ENCODE measurements around the gene PLA2G5.
"Not testable (repeated sequence)": the region's sequence is repeated elsewhere in the genome, so short reads cannot be mapped to it uniquely, and the experiment has no call there.

PLA2G5 gene, protein sequence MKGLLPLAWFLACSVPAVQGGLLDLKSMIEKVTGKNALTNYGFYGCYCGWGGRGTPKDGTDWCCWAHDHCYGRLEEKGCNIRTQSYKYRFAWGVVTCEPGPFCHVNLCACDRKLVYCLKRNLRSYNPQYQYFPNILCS

DNA sequence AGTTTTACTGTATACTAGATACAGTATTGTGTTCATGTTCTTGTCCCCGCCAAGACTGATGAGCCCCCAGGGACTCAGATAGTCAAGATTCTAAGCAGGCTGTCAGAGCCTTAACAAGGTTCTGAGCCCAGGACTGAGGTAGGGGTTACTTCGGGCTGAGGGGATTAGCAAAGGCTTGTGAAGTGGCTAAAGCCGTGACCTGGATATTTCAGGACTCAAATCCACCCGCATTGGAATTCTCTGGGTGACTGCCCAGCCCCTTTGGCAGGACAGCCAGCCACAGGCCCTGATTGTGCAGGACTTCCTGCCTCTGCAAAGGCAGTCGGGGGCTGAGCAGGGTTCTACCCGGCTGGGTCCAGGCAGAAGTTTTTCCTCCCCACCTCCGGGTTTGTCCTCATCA lies at the start of gene PLA2G5:
Gene PLA2G5 (plus strand): TSS at position 321 of the 400 bp plus-strand sequence. CDS start 14,637 bp downstream, outside the sequence.
- Histone ChIP-seq H3K4me3 (ENCODE audit: low read depth in 1 of 2, low read length in 2 of 2) (no peak within 1 kb of the TSS), H3K36me3 (ENCODE audit: control insufficient read depth in 1 of 2, insufficient read depth in 2 of 2, low read length in 2 of 2) (no peaks in the 10 kb centered on the region), H3K4me1 (ENCODE audit: control insufficient read depth in 1 of 2, insufficient read depth in 2 of 2, low read length in 2 of 2) (no peaks in the 10 kb centered on the region)

GRCh38 chr1:20028125-20028524 lies 41.9 kb upstream of the PLA2G5 start:
- Histone ChIP-seq H3K27ac (ENCODE audit: low read depth, low read length) (no peak overlapping the region), H3K9ac (ENCODE audit: low read depth in 1 of 2, low read length in 2 of 2) (no peak overlapping the region), H3K4me3 (ENCODE audit: low read depth in 1 of 2, low read length in 2 of 2) (no peak overlapping the region), H3K27me3 (ENCODE audit: control insufficient read depth in 1 of 2, insufficient read depth in 2 of 2, low read length in 2 of 2) (peaks cover 0 to 3% of the 10 kb centered on the region in 2 donors), H3K4me1 (ENCODE audit: control insufficient read depth in 1 of 2, insufficient read depth in 2 of 2, low read length in 2 of 2) (no peaks in the 10 kb centered on the region), H3K9me3 (ENCODE audit: control insufficient read depth in 1 of 2, low read length in 2 of 2) (no peaks in the 10 kb centered on the region), H3K36me3 (ENCODE audit: control insufficient read depth in 1 of 2, insufficient read depth in 2 of 2, low read length in 2 of 2) (no peaks in the 10 kb centered on the region)

More for the DNA sequence above, at the start of gene PLA2G5:
- no peak within 1 kb of the TSS for H3K9ac ChIP-seq (ENCODE audit: low read depth in 1 of 2, low read length in 2 of 2)
- H3K27me3 ChIP-seq (ENCODE audit: control insufficient read depth in 1 of 2, insufficient read depth in 2 of 2, low read length in 2 of 2) = peaks cover 0 to 6% of the 10 kb centered on the region in 2 donors
- H3K27ac ChIP-seq (ENCODE audit: low read depth, low read length) = no peak within 1 kb of the TSS
- no peaks in the 10 kb centered on the region for H3K9me3 ChIP-seq (ENCODE audit: control insufficient read depth in 1 of 2, low read length in 2 of 2)

DNA sequence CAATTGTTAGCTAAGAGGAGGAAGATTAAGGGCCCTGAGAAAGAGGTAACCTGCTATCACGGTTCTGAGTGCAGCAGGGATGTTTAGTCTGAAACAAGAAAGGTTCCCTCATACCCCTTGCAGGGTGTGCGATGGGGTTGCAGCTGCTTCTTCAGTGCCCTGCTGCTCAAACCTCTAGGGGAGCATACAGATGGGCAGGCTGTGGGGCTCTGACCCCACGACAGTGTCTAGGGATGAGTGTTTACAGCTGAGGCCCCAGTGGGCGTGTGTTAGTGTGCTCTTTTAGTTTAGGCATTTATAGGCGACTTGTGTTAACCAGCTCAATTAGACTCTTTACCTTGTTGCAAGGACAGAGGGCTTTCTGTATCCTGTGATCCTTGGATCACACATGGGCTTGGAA lies 41.3 kb upstream of the PLA2G5 start:
- Histone ChIP-seq H3K9me3 (ENCODE audit: control insufficient read depth in 1 of 2, low read length in 2 of 2) (no peaks in the 10 kb centered on the region), H3K9ac (ENCODE audit: low read depth in 1 of 2, low read length in 2 of 2) (no peak overlapping the region), H3K4me3 (ENCODE audit: low read depth in 1 of 2, low read length in 2 of 2) (no peak overlapping the region), H3K27me3 (ENCODE audit: control insufficient read depth in 1 of 2, insufficient read depth in 2 of 2, low read length in 2 of 2) (peaks cover 0 to 3% of the 10 kb centered on the region in 2 donors), H3K36me3 (ENCODE audit: control insufficient read depth in 1 of 2, insufficient read depth in 2 of 2, low read length in 2 of 2) (no peaks in the 10 kb centered on the region), H3K4me1 (ENCODE audit: control insufficient read depth in 1 of 2, insufficient read depth in 2 of 2, low read length in 2 of 2) (no peaks in the 10 kb centered on the region), H3K27ac (ENCODE audit: low read depth, low read length) (no peak overlapping the region)

- Histone ChIP-seq H3K9me3 (ENCODE audit: control insufficient read depth in 1 of 2, low read length in 2 of 2) (no peaks in the 10 kb centered on the region), H3K36me3 (ENCODE audit: control insufficient read depth in 1 of 2, insufficient read depth in 2 of 2, low read length in 2 of 2) (no peaks in the 10 kb centered on the region), H3K27me3 (ENCODE audit: control insufficient read depth in 1 of 2, insufficient read depth in 2 of 2, low read length in 2 of 2) (peaks cover 0 to 3% of the 10 kb centered on the region in 2 donors), H3K9ac (ENCODE audit: low read depth in 1 of 2, low read length in 2 of 2) (no peak overlapping the region), H3K4me1 (ENCODE audit: control insufficient read depth in 1 of 2, insufficient read depth in 2 of 2, low read length in 2 of 2) (no peaks in the 10 kb centered on the region), H3K27ac (ENCODE audit: low read depth, low read length) (no peak overlapping the region), H3K4me3 (ENCODE audit: low read depth in 1 of 2, low read length in 2 of 2) (no peak overlapping the region)
Measured at GRCh38 chr1:20029178-20029912, 40.6 kb upstream of the PLA2G5 start.

DNA sequence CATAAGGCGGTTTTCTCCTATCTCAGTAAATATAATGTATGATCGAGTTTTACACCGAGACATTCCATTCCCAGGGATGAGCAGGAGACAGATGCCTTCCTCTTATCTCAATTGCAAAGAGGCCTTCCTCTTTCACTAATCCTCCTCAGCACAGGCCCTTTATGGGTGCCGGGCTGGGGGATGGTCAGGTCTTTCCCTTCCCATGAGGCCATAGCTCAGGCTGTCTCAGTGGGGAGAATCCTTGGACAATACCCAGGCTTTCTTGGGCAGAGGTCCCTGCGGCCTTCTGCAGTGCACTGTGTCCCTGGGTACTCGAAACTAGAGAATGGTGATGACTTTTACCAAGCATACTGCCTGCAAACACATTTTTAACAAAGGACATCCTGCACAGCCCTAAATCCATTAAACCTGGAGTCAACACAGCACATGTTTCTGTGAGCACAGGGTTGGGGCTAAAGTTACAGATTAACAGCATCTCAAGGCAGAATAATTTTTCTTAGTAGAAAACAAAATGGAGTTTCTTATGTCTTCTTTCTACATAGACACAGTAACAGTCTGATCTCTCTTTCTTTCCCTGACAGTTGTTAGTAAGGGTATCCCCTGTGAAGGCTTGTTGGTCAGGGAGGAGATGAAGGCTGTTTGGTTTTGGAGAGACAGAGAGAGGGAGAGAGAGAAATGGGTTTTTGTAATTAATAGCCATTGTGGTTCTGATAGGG lies 39.4 kb upstream of the PLA2G5 start:
- H3K27ac ChIP-seq (ENCODE audit: low read depth, low read length); H3K4me1 ChIP-seq (ENCODE audit: control insufficient read depth in 1 of 2, insufficient read depth in 2 of 2, low read length in 2 of 2): not testable (repeated sequence)

DNA sequence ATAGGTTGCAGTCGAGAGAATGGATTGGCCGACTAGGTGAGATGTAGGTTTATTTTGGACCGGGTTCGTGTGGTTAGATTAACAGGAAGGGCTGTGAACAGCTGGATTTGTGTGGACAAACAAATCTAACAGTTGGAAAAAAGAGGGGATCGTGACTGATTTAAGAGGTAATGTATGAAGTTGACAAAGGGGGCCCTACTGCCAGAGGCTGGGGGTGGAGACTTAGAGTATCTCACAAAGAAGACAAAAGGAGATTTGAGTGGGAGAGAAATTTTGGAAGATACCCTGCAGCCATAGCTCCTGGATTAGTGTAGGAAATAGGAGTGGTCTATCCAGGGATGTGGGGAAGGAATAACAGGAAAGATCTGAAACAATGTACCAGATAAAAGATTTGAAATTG lies 38.8 kb upstream of the PLA2G5 start:
- Histone ChIP-seq H3K27me3 (ENCODE audit: control insufficient read depth in 1 of 2, insufficient read depth in 2 of 2, low read length in 2 of 2) (peaks cover 0 to 3% of the 10 kb centered on the region in 2 donors), H3K4me3 (ENCODE audit: low read depth in 1 of 2, low read length in 2 of 2) (no peak overlapping the region), H3K36me3 (ENCODE audit: control insufficient read depth in 1 of 2, insufficient read depth in 2 of 2, low read length in 2 of 2) (no peaks in the 10 kb centered on the region), H3K4me1 (ENCODE audit: control insufficient read depth in 1 of 2, insufficient read depth in 2 of 2, low read length in 2 of 2) (no peaks in the 10 kb centered on the region), H3K9me3 (ENCODE audit: control insufficient read depth in 1 of 2, low read length in 2 of 2) (no peaks in the 10 kb centered on the region), H3K9ac (ENCODE audit: low read depth in 1 of 2, low read length in 2 of 2) (no peak overlapping the region), H3K27ac (ENCODE audit: low read depth, low read length) (no peak overlapping the region)

More for the DNA sequence above, 39.4 kb upstream of the PLA2G5 start:
- not testable (repeated sequence) for H3K4me3 ChIP-seq (ENCODE audit: low read depth in 1 of 2, low read length in 2 of 2); H3K36me3 ChIP-seq (ENCODE audit: control insufficient read depth in 1 of 2, insufficient read depth in 2 of 2, low read length in 2 of 2); H3K27me3 ChIP-seq (ENCODE audit: control insufficient read depth in 1 of 2, insufficient read depth in 2 of 2, low read length in 2 of 2); H3K9me3 ChIP-seq (ENCODE audit: control insufficient read depth in 1 of 2, low read length in 2 of 2); H3K9ac ChIP-seq (ENCODE audit: low read depth in 1 of 2, low read length in 2 of 2)

DNA sequence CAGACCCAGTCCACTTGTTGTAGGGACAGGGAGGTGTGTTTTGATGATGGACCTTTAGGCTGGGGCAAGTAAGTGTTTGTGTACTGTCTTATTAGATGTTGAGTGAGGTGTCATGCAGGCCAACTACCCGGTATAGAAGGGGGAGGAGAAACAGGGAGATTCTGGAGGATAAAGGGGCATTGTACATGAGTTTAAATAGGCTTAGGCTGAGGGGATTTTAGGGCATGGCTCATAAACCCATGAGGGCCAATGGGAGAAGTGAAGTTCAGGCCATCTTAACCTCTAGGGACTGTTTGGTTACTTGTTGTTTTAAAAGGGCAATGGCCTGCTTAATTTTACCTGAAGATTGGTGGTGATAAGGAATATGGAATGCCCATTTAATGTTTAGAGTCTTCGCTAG lies 38.2 kb upstream of the PLA2G5 start:
- no peaks in the 10 kb centered on the region for H3K36me3 ChIP-seq (ENCODE audit: control insufficient read depth in 1 of 2, insufficient read depth in 2 of 2, low read length in 2 of 2)
- no peaks in the 10 kb centered on the region for H3K9me3 ChIP-seq (ENCODE audit: control insufficient read depth in 1 of 2, low read length in 2 of 2)
- H3K27ac ChIP-seq (ENCODE audit: low read depth, low read length) = no peak overlapping the region
- no peak overlapping the region for H3K9ac ChIP-seq (ENCODE audit: low read depth in 1 of 2, low read length in 2 of 2)
- H3K4me1 ChIP-seq (ENCODE audit: control insufficient read depth in 1 of 2, insufficient read depth in 2 of 2, low read length in 2 of 2) = no peaks in the 10 kb centered on the region
- peaks cover 0 to 3% of the 10 kb centered on the region in 2 donors for H3K27me3 ChIP-seq (ENCODE audit: control insufficient read depth in 1 of 2, insufficient read depth in 2 of 2, low read length in 2 of 2)
- no peak overlapping the region for H3K4me3 ChIP-seq (ENCODE audit: low read depth in 1 of 2, low read length in 2 of 2)

GRCh38 chr1:20032425-20032824 lies 37.6 kb upstream of the PLA2G5 start:
- Histone ChIP-seq H3K4me1 (ENCODE audit: control insufficient read depth in 1 of 2, insufficient read depth in 2 of 2, low read length in 2 of 2) (no peaks in the 10 kb centered on the region), H3K4me3 (ENCODE audit: low read depth in 1 of 2, low read length in 2 of 2) (no peak overlapping the region), H3K27ac (ENCODE audit: low read depth, low read length) (no peak overlapping the region)

DNA sequence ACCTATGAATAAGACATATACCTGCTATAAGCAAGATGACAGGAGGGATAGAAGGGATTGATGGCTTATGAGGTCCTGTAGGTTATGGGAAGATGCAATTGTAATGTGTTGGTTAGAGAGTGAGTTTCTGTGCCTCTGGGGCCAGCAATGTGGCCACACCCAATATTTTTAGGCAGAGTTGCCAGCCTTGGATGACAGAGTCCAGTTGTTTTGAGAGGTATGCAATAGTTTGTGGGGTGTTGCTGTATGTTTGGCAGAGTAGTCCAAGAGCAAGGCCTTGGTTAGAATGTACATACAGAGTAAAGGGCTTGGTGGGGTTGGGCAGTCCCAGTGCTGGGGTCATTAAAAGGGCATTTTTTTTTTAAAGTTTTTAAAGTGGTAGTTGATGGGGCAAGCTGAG lies 36.6 kb upstream of the PLA2G5 start:
- H3K9ac ChIP-seq (ENCODE audit: low read depth in 1 of 2, low read length in 2 of 2) = no peak overlapping the region
- H3K27me3 ChIP-seq (ENCODE audit: control insufficient read depth in 1 of 2, insufficient read depth in 2 of 2, low read length in 2 of 2) = peaks cover 0 to 3% of the 10 kb centered on the region in 2 donors
- no peaks in the 10 kb centered on the region for H3K36me3 ChIP-seq (ENCODE audit: control insufficient read depth in 1 of 2, insufficient read depth in 2 of 2, low read length in 2 of 2)
- H3K9me3 ChIP-seq (ENCODE audit: control insufficient read depth in 1 of 2, low read length in 2 of 2) = peaks cover 0 to 2% of the 10 kb centered on the region in 2 donors
- no peak overlapping the region for H3K4me3 ChIP-seq (ENCODE audit: low read depth in 1 of 2, low read length in 2 of 2)
- H3K27ac ChIP-seq (ENCODE audit: low read depth, low read length) = no peak overlapping the region
- H3K4me1 ChIP-seq (ENCODE audit: control insufficient read depth in 1 of 2, insufficient read depth in 2 of 2, low read length in 2 of 2) = no peaks in the 10 kb centered on the region

More at GRCh38 chr1:20032425-20032824, 37.6 kb upstream of the PLA2G5 start:
- Histone ChIP-seq H3K9me3 (ENCODE audit: control insufficient read depth in 1 of 2, low read length in 2 of 2) (peaks cover 0 to 2% of the 10 kb centered on the region in 2 donors), H3K9ac (ENCODE audit: low read depth in 1 of 2, low read length in 2 of 2) (no peak overlapping the region), H3K36me3 (ENCODE audit: control insufficient read depth in 1 of 2, insufficient read depth in 2 of 2, low read length in 2 of 2) (no peaks in the 10 kb centered on the region), H3K27me3 (ENCODE audit: control insufficient read depth in 1 of 2, insufficient read depth in 2 of 2, low read length in 2 of 2) (peaks cover 0 to 3% of the 10 kb centered on the region in 2 donors)

DNA sequence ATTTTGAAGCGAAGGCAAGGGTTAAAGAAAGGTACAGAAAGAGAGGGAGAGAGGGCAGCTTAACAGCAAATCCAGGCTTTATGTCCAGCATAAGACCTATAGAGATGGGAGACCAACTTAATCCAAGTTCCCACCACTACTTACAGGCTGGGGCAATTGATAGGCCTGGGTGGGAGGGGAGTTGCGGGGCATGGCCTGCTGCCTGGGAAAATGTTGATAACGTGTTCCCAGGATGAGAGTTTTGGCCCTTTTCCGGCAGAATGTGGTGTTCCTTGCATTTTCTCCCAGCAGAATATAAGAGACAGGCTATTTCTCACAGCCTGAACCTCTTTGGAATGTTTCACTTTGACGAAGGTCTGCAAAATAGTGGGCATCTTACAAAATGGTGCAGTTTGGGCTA lies 34.9 kb upstream of the PLA2G5 start:
- Histone ChIP-seq H3K9ac (ENCODE audit: low read depth in 1 of 2, low read length in 2 of 2) (no peak overlapping the region), H3K9me3 (ENCODE audit: control insufficient read depth in 1 of 2, low read length in 2 of 2) (peaks cover 0 to 2% of the 10 kb centered on the region in 2 donors), H3K4me3 (ENCODE audit: low read depth in 1 of 2, low read length in 2 of 2) (no peak overlapping the region), H3K27ac (ENCODE audit: low read depth, low read length) (no peak overlapping the region), H3K4me1 (ENCODE audit: control insufficient read depth in 1 of 2, insufficient read depth in 2 of 2, low read length in 2 of 2) (no peaks in the 10 kb centered on the region), H3K27me3 (ENCODE audit: control insufficient read depth in 1 of 2, insufficient read depth in 2 of 2, low read length in 2 of 2) (no peaks in the 10 kb centered on the region), H3K36me3 (ENCODE audit: control insufficient read depth in 1 of 2, insufficient read depth in 2 of 2, low read length in 2 of 2) (no peaks in the 10 kb centered on the region)

Data from duodenal mucosa (tissue), 2 donors.